DND-41 (cell line): ENCODE measurements around the gene PSRC1.

Experiments
- CTCF ChIP-seq: IDR thresholded peaks from 2 replicates; pipeline ENCODE4 v1.5.1; 2012; ENCODE audit warnings: borderline replicate concordance, low read length, moderate library complexity, mild to moderate bottlenecking; ENCODE audit not compliant: poor library complexity, severe bottlenecking; ENCODE audit errors: extremely low read depth
- EZH2 ChIP-seq: IDR thresholded peaks from 3 replicates; pipeline ENCODE4 v1.6.1; 2012; ENCODE audit warnings: borderline replicate concordance, low read depth, mild to moderate bottlenecking, moderate library complexity, low read length, inconsistent platforms; ENCODE audit not compliant: severe bottlenecking

DNA sequence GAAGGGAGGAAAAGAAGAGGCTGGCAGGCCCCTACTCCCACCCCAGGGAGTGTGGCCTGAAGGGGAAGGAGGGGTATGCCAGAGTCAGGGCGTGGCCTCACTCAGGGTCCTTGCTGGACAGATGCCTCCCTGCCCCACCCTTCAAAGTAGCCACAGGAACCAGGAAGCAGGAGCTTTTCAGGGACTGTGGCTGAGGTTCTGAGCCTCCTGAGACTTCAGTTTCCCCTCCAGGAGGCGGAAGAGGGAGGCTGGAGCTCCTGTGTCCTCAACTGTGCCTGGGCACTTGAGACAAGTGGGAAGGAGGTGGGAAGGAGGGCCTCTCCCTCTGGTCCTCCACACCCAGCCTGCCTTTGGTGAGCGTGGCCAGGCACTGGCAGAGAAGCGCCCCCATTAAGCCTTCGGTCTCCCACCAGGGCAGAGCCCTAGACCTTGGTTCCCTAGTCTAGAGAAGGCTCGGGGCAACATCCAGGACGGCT lies 28.3 kb downstream of the PSRC1 start:
- TF ChIP-seq CTCF = no peak
- no peak for TF ChIP-seq EZH2
